ENCODE data around the gene NUDT14.
A peak's percentile ranks its signal among the peaks of the same experiment; 100 is the strongest.

NUDT14 gene

DNA sequence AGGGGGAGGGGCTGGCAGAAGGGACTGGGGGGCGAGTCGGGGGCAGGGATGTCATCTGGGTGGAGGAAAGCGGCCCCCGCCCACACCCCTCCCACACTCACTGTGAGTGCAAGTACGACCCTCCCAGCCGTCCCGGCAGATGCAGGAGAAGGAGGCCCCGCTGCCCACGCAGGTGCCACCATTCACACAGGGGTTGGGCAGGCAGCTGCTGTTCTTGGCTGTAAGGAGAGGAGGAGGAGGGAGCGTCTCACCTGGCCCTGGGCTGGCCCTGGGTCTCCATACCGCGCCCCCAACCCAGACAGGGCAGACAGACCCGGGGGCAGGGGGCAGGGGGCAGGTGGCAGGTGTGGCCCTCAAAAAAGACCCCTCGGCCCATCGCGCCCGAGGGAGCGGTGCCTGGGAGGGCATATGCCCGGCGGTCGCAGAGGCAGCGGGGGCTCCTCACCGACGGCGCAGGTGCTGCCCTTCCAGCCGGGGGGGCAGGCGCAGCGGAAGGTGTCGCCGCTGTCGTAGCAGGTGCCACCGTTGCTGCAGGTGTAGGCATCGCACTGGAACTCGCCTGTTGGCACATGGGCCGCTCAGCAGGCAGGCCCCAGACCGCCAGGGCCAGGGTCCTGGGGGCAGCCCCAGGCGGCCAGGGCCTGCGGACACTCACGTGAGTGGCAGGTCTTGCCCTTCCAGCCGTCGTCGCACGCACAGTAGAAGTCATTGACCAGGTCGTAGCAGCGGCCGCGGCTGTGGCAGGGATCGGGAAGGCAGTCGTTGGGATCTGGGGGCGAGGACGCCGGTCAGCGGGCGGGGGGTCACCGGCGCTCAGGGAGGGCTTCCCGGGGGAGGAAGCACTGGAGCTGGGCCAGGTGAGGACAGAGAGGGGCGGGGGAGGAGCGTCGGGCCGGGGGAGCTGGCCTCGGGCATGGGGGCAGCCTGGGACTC, 33.2 kb downstream of the NUDT14 start:
- no peak overlapping the region for H3K4me3 ChIP-seq (ENCODE audit: low read depth, low read length)
- TF ChIP-seq, protein P1, sequence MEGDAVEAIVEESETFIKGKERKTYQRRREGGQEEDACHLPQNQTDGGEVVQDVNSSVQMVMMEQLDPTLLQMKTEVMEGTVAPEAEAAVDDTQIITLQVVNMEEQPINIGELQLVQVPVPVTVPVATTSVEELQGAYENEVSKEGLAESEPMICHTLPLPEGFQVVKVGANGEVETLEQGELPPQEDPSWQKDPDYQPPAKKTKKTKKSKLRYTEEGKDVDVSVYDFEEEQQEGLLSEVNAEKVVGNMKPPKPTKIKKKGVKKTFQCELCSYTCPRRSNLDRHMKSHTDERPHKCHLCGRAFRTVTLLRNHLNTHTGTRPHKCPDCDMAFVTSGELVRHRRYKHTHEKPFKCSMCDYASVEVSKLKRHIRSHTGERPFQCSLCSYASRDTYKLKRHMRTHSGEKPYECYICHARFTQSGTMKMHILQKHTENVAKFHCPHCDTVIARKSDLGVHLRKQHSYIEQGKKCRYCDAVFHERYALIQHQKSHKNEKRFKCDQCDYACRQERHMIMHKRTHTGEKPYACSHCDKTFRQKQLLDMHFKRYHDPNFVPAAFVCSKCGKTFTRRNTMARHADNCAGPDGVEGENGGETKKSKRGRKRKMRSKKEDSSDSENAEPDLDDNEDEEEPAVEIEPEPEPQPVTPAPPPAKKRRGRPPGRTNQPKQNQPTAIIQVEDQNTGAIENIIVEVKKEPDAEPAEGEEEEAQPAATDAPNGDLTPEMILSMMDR (IDR thresholded peaks at IDR 0.05; ENCODE audit: low read depth, low read length, missing control alignments): no peak
- DNase-seq (ENCODE audit: low read depth): no peak

DNA sequence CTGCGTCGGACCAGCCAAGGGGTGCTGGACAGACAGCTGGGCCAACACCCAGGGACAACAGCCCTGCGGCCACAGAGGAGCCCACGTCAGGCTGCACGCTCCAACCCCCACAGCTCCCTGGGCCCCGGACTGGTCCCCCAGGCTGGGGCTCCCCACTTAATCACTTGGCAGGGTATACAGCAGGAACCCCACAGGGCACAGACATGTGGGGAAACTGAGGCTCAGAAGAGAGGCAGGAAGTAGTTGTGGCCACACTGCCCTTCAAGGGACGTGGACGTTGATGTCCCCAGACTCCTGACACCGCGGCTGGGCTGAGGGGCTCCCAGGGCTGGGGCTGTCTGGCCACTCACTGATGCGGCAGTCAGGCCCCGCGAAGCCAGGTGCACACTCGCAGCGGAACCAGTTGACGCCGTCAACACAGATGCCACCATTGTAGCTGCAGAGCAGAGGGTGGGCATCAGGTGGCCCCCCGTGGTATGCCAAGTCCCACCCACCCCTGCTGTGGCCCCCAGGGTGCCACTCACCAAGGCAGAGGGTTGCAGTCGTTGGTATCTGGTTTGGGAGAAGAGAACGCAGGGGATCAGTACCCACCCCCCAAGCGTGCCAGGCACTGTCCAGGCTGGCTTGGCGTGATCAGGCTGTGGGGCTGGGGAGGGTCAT, 34.0 kb downstream of the NUDT14 start:
- TF ChIP-seq, protein P1 (IDR thresholded peaks at IDR 0.05; ENCODE audit: low read depth, low read length, missing control alignments): no peak
- DNase-seq (ENCODE audit: low read depth): no peak

DNA sequence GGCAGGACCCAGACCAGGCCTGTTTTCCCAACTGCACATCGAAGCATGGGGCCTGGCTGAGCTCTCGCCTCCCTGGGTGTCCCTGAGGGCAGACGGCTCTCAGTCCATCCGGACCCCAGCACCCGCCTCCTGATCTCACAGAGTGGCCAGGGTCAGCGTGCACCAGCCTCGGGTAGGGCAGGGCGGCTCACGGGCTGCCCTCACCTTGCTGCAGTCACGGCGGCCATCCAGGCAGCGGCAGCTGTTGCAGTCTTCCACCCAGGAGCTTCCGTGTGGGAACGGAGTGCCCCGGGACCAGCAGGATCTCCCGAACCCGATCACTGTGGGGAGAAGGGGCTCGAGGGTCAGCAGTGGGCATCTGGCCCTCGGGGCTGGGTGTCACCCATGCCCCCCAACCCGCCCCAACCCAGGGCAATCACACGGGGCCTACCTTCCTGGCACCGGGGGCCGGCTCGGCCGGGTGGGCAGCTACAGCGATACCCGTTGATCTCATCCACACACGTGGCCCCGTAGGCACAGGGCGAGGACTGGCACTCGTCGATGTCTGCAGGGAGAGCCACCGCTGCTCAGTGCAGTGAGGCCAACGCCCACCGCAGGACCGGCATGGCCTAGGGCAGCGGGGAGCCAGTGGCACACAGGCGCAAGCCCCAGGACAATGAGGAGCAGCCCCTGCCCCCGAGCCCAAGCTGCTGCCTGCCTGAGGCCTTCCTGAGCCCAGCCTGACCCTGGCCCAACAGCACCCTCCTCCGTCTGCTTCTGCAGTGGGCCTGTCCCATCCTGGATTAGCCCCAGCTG, 34.7 kb downstream of the NUDT14 start:
- no peak overlapping the region for H3K4me3 ChIP-seq (ENCODE audit: low read depth, low read length)
- no peak for DNase-seq (ENCODE audit: low read depth)
- TF ChIP-seq, protein P1 (IDR thresholded peaks at IDR 0.05; ENCODE audit: low read depth, low read length, missing control alignments): no peak

More for the DNA sequence above, 34.0 kb downstream of the NUDT14 start:
- no peak overlapping the region for H3K4me3 ChIP-seq (ENCODE audit: low read depth, low read length)

GRCh38 chr14:105145381-105146180, 35.5 kb downstream of the NUDT14 start:
- TF ChIP-seq, protein P1 (IDR thresholded peaks at IDR 0.05; ENCODE audit: low read depth, low read length, missing control alignments): no peak
- no peak for DNase-seq (ENCODE audit: low read depth)
- no peak overlapping the region for H3K4me3 ChIP-seq (ENCODE audit: low read depth, low read length)

GRCh38 chr14:105144666-105145380, 36.3 kb downstream of the NUDT14 start:
- TF ChIP-seq, protein P1 (IDR thresholded peaks at IDR 0.05; ENCODE audit: low read depth, low read length, missing control alignments): peak; percentile 10
- H3K4me3 ChIP-seq (ENCODE audit: low read depth, low read length): no peak overlapping the region
- no peak for DNase-seq (ENCODE audit: low read depth)
